Measurements from ENCODE around the gene DHRS1. TPM values are rescaled to one million over a fixed set of nuclear protein-coding genes. Genes with fewer than 3 reads are reported as not detected.

DHRS1 gene
- total RNA-seq, 2 donors from 2014 or later = 10.1 to 13.7 TPM

GRCh38 chr14:24258119-24258518 is 41.5 kb downstream of the DHRS1 start:
- H3K27ac ChIP-seq = no peak overlapping the region
- no peak for TF ChIP-seq CTCF (IDR thresholded peaks at IDR 0.05)
- H3K4me1 ChIP-seq = no peaks in the 10 kb centered on the region
- no peak overlapping the region for H3K4me3 ChIP-seq
- H3K36me3 ChIP-seq = no peaks in the 10 kb centered on the region
- DNase-seq (ENCODE audit: low spot score) = no peak
- H3K27me3 ChIP-seq = no peaks in the 10 kb centered on the region
- no peaks in the 10 kb centered on the region for H3K9me3 ChIP-seq

GRCh38 chr14:24256960-24257359 is 42.6 kb downstream of the DHRS1 start:
- H3K4me3 ChIP-seq = no peak overlapping the region
- no peaks in the 10 kb centered on the region for H3K4me1 ChIP-seq
- no peak for TF ChIP-seq CTCF (IDR thresholded peaks at IDR 0.05)
- H3K9me3 ChIP-seq = no peaks in the 10 kb centered on the region
- H3K36me3 ChIP-seq = no peaks in the 10 kb centered on the region
- H3K27ac ChIP-seq = no peak overlapping the region
- no peak for DNase-seq (ENCODE audit: low spot score)
- no peaks in the 10 kb centered on the region for H3K27me3 ChIP-seq

- no peak for TF ChIP-seq CTCF (IDR thresholded peaks at IDR 0.05)
- no peaks in the 10 kb centered on the region for H3K9me3 ChIP-seq
Measured at GRCh38 chr14:24255931-24256711, 43.5 kb downstream of the DHRS1 start.

GRCh38 chr14:24255438-24255837 is 44.1 kb downstream of the DHRS1 start:
- Histone ChIP-seq H3K36me3 (no peaks in the 10 kb centered on the region), H3K4me1 (no peaks in the 10 kb centered on the region), H3K9me3 (no peaks in the 10 kb centered on the region), H3K4me3 (no peak overlapping the region), H3K27me3 (no peaks in the 10 kb centered on the region), H3K27ac (no peak overlapping the region)
- no peak for TF ChIP-seq CTCF (IDR thresholded peaks at IDR 0.05)
- DNase-seq (ENCODE audit: low spot score) = no peak

More at GRCh38 chr14:24255931-24256711, 43.5 kb downstream of the DHRS1 start:
- DNase-seq (ENCODE audit: low spot score) = no peak
- Histone ChIP-seq H3K27me3 (no peaks in the 10 kb centered on the region), H3K4me1 (no peaks in the 10 kb centered on the region), H3K4me3 (no peak overlapping the region), H3K36me3 (no peaks in the 10 kb centered on the region), H3K27ac (no peak overlapping the region)

- H3K4me3 ChIP-seq = no peak overlapping the region
- no peak for TF ChIP-seq CTCF (IDR thresholded peaks at IDR 0.05)
- H3K4me1 ChIP-seq = no peaks in the 10 kb centered on the region
- no peaks in the 10 kb centered on the region for H3K27me3 ChIP-seq
- no peak overlapping the region for H3K27ac ChIP-seq
- no peaks in the 10 kb centered on the region for H3K36me3 ChIP-seq
- DNase-seq (ENCODE audit: low spot score) = no peak
- no peaks in the 10 kb centered on the region for H3K9me3 ChIP-seq
Measured at GRCh38 chr14:24254630-24255392, 44.8 kb downstream of the DHRS1 start.
